Measurements from ENCODE around the gene ALG9.
A peak's percentile ranks its signal among the peaks of the same experiment; 100 is the strongest.
"Not testable (repeated sequence)": the region's sequence is repeated elsewhere in the genome, so short reads cannot be mapped to it uniquely, and the experiment has no call there.

The ALG9 gene

DNA sequence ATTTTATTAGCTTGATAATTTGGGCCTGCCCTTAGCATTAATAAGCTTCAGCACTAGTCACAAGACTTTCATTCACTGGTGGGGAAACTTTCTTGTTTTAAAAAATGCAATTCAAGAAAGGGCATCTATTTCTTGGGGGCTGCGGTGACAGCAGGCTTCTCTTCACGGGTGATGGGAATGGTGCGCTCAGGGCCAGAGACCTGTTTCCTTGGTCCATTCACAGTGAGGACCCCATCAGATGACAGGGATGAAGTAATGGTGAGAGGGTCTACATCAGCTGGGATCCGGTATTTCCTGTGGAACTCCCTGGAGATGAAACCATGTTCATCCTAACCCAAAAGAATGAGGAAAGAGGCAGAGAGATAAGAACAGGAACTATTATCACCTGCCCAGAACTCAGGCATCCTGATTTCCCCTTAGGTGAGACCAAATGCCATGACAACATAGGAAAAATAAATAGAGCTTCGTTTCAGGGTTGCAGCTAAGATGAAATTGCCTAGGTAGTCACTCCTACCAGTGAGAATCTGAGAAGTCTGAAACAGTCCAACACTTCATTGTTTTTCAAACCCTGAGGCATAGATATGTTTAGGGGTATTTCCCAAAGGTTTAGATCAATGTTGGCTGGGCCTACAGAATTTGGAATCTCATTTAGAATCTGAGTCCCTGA is 37.4 kb upstream of the ALG9 start:
- H3K27me3 Mint-ChIP-seq (ENCODE audit: low read depth): peaks cover 38% of the 10 kb centered on the region
- no peaks in the 10 kb centered on the region for H3K9me3 Mint-ChIP-seq
- no peak overlapping the region for H3K4me3 Mint-ChIP-seq

DNA sequence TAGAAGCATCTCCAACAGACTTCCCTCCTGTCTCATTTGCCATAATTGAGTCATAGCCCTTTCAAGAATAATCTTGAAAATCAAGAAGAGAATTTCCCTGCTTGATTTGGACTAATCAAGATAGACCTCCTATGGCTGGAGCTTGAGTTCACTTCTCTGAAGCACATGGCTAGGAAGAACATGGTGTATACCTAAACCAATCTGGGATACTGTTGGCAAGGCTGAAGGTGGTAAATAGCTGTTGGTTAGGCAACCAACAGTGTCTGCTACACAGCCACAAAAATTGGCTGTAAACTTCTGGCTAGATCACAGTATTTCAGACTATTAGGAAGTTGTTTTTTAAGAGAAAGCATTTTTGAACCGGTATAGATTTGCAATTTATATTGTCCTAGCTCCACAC is 35.3 kb upstream of the ALG9 start:
- no peaks in the 10 kb centered on the region for H3K36me3 Mint-ChIP-seq (ENCODE audit: low read depth)
- no peak overlapping the region for H3K4me3 Mint-ChIP-seq
- H3K27me3 Mint-ChIP-seq (ENCODE audit: low read depth): peaks cover 34% of the 10 kb centered on the region
- H3K27ac Mint-ChIP-seq: no peak overlapping the region
- H3K4me1 Mint-ChIP-seq (ENCODE audit: low read depth): no peaks in the 10 kb centered on the region
- H3K9me3 Mint-ChIP-seq: no peaks in the 10 kb centered on the region

More for the DNA sequence above, 37.4 kb upstream of the ALG9 start:
- Mint-ChIP-seq H3K4me1 (ENCODE audit: low read depth) (no peaks in the 10 kb centered on the region), H3K36me3 (ENCODE audit: low read depth) (no peaks in the 10 kb centered on the region), H3K27ac (no peak overlapping the region)

DNA sequence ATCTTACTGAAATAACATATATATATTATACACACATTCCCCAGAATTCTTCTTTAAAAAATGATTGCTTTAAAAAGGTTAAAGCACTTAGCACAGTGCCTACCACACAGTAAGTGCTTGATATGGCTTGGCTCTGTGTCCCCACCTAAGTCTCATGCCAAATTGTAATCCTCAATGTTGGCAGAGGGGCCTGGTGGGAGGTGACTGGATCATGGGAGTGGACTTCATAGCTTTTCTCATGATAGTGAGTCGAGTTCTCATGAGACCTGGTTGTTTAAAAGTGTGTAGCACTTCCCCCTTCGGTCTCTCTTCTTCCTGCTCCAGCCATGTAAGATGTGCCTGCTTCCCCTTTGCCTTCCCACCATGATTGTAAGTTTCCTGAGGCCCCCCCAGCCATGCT is 34.0 kb upstream of the ALG9 start:
- no peak overlapping the region for H3K4me3 Mint-ChIP-seq
- H3K9me3 Mint-ChIP-seq: no peaks in the 10 kb centered on the region
- no peaks in the 10 kb centered on the region for H3K4me1 Mint-ChIP-seq (ENCODE audit: low read depth)
- H3K36me3 Mint-ChIP-seq (ENCODE audit: low read depth): no peaks in the 10 kb centered on the region
- H3K27ac Mint-ChIP-seq: no peak overlapping the region
- peaks cover 24% of the 10 kb centered on the region for H3K27me3 Mint-ChIP-seq (ENCODE audit: low read depth)

DNA sequence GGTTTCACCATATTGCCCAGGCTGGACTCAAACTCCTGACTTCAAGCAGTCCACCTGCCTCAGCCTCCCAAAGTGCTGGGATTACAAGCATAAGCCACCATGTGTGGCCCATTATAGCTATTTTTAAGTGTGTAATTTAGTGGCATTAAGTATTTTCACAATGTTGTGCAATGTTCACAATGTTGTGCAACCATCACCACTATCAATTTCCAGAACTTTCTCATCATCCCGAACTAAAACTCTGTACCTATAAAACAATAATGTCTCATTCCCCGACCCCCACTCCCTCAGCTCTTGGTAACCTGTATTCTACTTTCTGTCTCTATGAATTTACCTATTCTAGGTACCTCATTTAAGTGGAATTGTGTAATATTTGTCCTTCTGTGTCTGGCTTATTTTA is 15.5 kb upstream of the ALG9 start:
- no peaks in the 10 kb centered on the region for H3K9me3 Mint-ChIP-seq
- no peaks in the 10 kb centered on the region for H3K27me3 Mint-ChIP-seq (ENCODE audit: low read depth)
- H3K36me3 Mint-ChIP-seq (ENCODE audit: low read depth): peaks cover 1% of the 10 kb centered on the region
- H3K27ac Mint-ChIP-seq: no peak overlapping the region
- H3K4me1 Mint-ChIP-seq (ENCODE audit: low read depth): no peaks in the 10 kb centered on the region
- no peak overlapping the region for H3K4me3 Mint-ChIP-seq

DNA sequence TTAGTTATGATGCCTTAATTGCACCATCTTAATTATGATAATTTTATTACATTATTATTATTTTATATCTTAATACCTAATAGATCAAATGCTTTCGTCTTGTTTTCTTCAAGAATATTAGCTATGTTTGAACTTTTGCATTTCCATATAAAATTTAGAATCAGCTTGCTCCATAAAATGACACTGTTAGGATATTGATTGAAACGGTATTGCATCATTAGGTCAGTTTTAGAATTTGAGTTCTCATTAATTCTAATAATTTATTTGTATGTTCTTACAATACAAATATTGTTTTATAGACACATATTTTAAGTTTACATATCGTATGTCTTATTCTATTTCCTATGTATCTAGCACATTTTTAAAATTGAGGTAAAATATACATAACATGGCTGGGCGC is 14.7 kb upstream of the ALG9 start:
- no peak overlapping the region for H3K27ac Mint-ChIP-seq
- no peak overlapping the region for H3K4me3 Mint-ChIP-seq
- no peaks in the 10 kb centered on the region for H3K9me3 Mint-ChIP-seq
- H3K4me1 Mint-ChIP-seq (ENCODE audit: low read depth): no peaks in the 10 kb centered on the region
- H3K36me3 Mint-ChIP-seq (ENCODE audit: low read depth): peaks cover 1% of the 10 kb centered on the region
- no peaks in the 10 kb centered on the region for H3K27me3 Mint-ChIP-seq (ENCODE audit: low read depth)

DNA sequence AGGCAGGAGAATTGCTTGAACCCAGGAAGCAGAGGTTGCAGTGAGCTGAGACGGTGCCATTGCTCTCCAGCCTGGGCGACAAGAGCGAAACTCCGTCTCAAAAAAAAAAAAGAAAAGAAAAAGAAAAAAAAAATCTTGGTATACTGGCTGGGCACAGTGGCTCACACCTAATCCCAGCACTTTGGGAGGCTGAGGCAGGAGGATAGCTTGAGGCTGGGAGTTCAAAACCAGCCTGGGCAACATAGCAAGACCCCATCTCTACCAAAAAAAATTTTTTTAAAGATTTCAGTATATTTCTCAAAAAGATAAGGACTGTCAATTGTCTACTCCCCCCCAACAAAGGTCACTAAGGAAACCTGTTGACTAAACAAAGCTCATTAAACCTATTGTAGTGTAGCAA is 13.7 kb upstream of the ALG9 start:
- H3K4me1 Mint-ChIP-seq (ENCODE audit: low read depth); H3K27ac Mint-ChIP-seq; H3K27me3 Mint-ChIP-seq (ENCODE audit: low read depth); H3K4me3 Mint-ChIP-seq; H3K9me3 Mint-ChIP-seq; H3K36me3 Mint-ChIP-seq (ENCODE audit: low read depth): not testable (repeated sequence)

DNA sequence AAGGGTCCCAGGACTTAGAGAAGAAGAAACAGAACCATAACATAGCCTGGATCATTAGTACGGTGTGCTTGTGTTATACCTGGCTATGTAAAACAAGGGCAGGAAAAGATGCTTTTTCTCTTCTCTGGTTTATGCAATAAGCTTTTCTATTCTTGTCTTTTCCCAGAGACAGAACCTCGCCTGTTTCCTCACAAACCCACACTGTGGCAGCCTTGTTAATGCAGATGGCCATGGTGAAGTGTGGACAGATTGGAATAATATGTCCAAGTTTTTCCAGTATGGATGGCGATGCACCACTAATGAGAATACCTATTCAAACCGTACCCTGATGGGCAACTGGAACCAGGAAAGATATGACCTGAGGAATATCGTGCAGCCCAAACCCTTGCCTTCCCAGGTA is 10.8 kb upstream of the ALG9 start:
- peaks cover 3% of the 10 kb centered on the region for H3K9me3 Mint-ChIP-seq
- no peaks in the 10 kb centered on the region for H3K27me3 Mint-ChIP-seq (ENCODE audit: low read depth)
- H3K4me1 Mint-ChIP-seq (ENCODE audit: low read depth): peaks cover 15% of the 10 kb centered on the region
- H3K36me3 Mint-ChIP-seq (ENCODE audit: low read depth): peaks cover 6% of the 10 kb centered on the region
- H3K27ac Mint-ChIP-seq: no peak overlapping the region
- H3K4me3 Mint-ChIP-seq: no peak overlapping the region

GRCh38 chr11:111879637-111879960 is 8.2 kb upstream of the ALG9 start:
- H3K9me3 Mint-ChIP-seq: peaks cover 3% of the 10 kb centered on the region
- no peaks in the 10 kb centered on the region for H3K27me3 Mint-ChIP-seq (ENCODE audit: low read depth)
- H3K27ac Mint-ChIP-seq: peak overlapping the region; percentile 99
- H3K4me1 Mint-ChIP-seq (ENCODE audit: low read depth): peaks cover 15% of the 10 kb centered on the region
- peak overlapping the region; percentile 94 for H3K4me3 Mint-ChIP-seq
- peaks cover 7% of the 10 kb centered on the region for H3K36me3 Mint-ChIP-seq (ENCODE audit: low read depth)

DNA sequence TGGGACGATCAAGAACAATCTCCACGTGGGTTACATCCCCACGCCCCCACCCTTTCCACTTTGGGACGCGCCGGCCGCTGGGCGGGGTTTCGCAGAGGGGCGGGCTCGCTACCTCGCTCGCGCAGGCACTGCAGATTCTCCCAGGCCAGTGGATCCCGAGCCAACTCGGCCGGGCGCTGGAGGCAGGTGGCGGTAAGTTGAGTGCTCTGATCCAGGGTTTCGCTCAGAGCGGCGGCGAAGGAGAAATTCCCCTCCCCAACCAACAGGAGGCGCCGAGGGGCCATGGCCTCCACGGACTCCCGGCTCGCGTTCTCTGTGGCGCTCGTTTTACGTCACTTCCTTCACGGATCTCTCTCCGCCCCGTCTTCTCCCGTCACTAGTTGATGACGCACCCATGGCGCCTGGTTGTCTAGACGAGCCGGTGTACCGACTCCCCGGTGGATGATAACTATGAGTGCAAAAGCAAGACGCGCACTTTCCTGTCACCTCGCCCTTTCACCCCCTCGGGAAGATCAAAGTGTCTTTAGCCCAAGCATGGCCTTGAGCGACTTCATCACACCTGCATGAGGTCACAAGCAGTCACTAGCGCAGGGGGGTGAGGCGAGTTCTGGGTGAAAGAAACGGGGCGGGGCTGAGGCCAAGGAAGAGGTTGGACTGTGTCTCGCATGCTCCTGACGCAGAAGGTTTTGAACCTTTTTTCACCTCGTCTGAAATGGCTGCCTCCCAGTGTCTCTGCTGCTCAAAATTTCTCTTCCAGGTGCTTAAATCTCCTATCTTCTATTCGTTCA is 7.7 kb upstream of the ALG9 start, which contains the start of the genes CFAP68 and FDXACB1:
Gene CFAP68, plus strand, starts transcription at position 693 of the 788 bp plus-strand sequence. Its CDS starts 20 bp downstream, at position 713.
Gene FDXACB1, minus strand, starts transcription at position 317 of the 788 bp plus-strand sequence. Its CDS starts 33 bp downstream, at position 284.
- Mint-ChIP-seq H3K4me3 (peak within 1 kb of the TSS; percentile 94), H3K4me1 (ENCODE audit: low read depth) (peaks cover 15% of the 10 kb centered on the region), H3K27ac (peak within 1 kb of the TSS; percentile 99), H3K27me3 (ENCODE audit: low read depth) (no peaks in the 10 kb centered on the region), H3K9me3 (peaks cover 3% of the 10 kb centered on the region), H3K36me3 (ENCODE audit: low read depth) (peaks cover 7% of the 10 kb centered on the region)

DNA sequence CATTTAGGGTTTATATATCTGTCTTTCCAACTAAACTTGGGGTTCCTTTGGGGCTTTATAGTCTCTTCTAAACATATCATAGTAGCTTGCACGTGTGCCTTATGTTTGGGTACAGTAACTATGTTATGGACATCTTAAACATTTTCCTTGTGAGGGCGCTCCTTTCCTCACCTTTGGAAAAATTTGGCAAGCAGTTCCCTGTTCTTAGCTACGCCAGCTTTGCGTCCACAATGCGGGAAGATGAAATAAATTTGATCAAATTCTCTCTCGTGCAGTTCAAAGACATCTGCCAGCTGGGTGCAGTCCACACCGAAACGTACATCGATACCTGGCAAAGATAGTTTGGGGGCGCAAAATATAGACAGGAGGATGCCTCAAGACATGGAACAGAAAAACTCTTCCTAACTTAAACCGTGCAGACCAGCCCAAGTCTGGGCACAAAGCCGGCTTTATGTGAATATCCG is 7.0 kb upstream of the ALG9 start:
- peak overlapping the region; percentile 94 for H3K4me3 Mint-ChIP-seq
- peaks cover 3% of the 10 kb centered on the region for H3K9me3 Mint-ChIP-seq
- peaks cover 6% of the 10 kb centered on the region for H3K36me3 Mint-ChIP-seq (ENCODE audit: low read depth)
- no peaks in the 10 kb centered on the region for H3K27me3 Mint-ChIP-seq (ENCODE audit: low read depth)
- H3K27ac Mint-ChIP-seq: peak overlapping the region; percentile 99
- peaks cover 15% of the 10 kb centered on the region for H3K4me1 Mint-ChIP-seq (ENCODE audit: low read depth)

DNA sequence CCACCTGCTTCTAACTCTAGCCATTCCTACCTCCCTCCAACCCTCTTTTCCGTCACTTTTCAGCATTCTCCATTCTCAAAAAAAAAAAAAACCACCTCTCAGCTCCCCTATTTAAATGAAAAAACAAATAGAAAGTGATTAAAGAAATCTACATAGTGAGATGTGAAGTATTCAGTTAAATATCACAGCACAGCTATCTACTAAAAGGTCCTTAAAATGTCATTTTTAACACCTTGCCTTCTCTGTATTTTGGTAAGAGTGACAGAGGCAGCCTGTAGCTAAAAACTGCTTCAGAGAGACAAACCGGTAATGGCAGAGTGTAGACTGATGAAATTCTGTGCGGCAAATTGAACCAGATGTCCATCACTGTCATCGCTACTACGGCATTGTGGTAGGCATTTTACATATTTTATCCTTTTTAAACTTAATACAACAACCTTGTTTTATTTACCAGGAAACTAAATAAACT is 346 bp upstream of the ALG9 start:
- H3K27me3 Mint-ChIP-seq (ENCODE audit: low read depth): no peaks in the 10 kb centered on the region
- H3K4me3 Mint-ChIP-seq: peak overlapping the region; percentile 90
- peaks cover 12% of the 10 kb centered on the region for H3K4me1 Mint-ChIP-seq (ENCODE audit: low read depth)
- no peaks in the 10 kb centered on the region for H3K9me3 Mint-ChIP-seq
- peak overlapping the region; percentile 78 for H3K27ac Mint-ChIP-seq
- peaks cover 17% of the 10 kb centered on the region for H3K36me3 Mint-ChIP-seq (ENCODE audit: low read depth)

DNA sequence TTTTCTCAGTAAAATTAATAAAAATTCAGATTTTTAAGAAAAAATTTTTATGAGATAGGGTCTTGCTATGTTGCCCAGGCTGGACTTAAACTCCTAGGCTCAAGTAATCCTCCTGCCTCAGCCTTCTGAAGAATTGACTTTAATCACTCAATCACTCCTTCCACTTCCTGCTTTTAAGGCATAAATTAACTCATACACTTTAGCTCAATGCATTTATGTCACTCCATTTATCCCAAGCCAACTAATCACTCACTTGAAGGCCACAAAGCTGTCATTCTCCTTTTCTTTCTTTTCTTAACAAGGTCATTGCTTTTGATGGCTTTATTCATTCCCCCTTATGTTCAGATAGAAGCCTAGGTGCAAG is 877 bp downstream of the ALG9 start:
- peak overlapping the region; percentile 88 for H3K27ac Mint-ChIP-seq
- H3K4me1 Mint-ChIP-seq (ENCODE audit: low read depth): peaks cover 12% of the 10 kb centered on the region
- H3K4me3 Mint-ChIP-seq: peak overlapping the region; percentile 90
- H3K27me3 Mint-ChIP-seq (ENCODE audit: low read depth): no peaks in the 10 kb centered on the region
- peaks cover 20% of the 10 kb centered on the region for H3K36me3 Mint-ChIP-seq (ENCODE audit: low read depth)
- no peaks in the 10 kb centered on the region for H3K9me3 Mint-ChIP-seq

- Mint-ChIP-seq H3K4me1 (ENCODE audit: low read depth) (peaks cover 12% of the 10 kb centered on the region), H3K4me3 (no peak overlapping the region), H3K27ac (no peak overlapping the region), H3K36me3 (ENCODE audit: low read depth) (peaks cover 22% of the 10 kb centered on the region), H3K9me3 (no peaks in the 10 kb centered on the region), H3K27me3 (ENCODE audit: low read depth) (no peaks in the 10 kb centered on the region)
Measured at GRCh38 chr11:111870113-111870512, 1.3 kb downstream of the ALG9 start.

DNA sequence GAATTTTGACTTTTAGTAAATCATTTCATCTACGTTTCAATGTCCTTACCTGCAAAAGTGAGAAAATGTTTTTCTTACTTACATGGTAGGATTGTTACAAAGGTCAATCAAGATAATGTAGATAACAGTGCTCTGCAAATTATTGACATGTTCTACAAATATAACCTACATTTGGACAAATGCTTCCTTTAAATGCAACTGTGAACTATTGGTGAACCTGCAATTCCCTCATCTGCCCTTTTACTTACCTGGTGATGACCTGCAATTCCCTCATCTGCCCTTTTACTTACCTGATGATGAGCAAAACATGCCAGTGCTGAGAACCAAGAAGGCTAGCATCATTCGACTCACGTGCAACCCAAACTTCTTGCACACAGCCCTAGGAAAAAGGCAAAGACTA is 11.1 kb downstream of the ALG9 start:
- no peak overlapping the region for H3K27ac Mint-ChIP-seq

GRCh38 chr11:111855506-111855905 is 15.9 kb downstream of the ALG9 start:
- no peak overlapping the region for H3K27ac Mint-ChIP-seq
- no peak overlapping the region for H3K4me3 Mint-ChIP-seq
- peaks cover 25% of the 10 kb centered on the region for H3K36me3 Mint-ChIP-seq (ENCODE audit: low read depth)
- no peaks in the 10 kb centered on the region for H3K27me3 Mint-ChIP-seq (ENCODE audit: low read depth)
- H3K4me1 Mint-ChIP-seq (ENCODE audit: low read depth): no peaks in the 10 kb centered on the region
- no peaks in the 10 kb centered on the region for H3K9me3 Mint-ChIP-seq

More for the DNA sequence above, 11.1 kb downstream of the ALG9 start:
- Mint-ChIP-seq H3K36me3 (ENCODE audit: low read depth) (peaks cover 19% of the 10 kb centered on the region), H3K4me1 (ENCODE audit: low read depth) (no peaks in the 10 kb centered on the region), H3K4me3 (no peak overlapping the region), H3K27me3 (ENCODE audit: low read depth) (no peaks in the 10 kb centered on the region), H3K9me3 (no peaks in the 10 kb centered on the region)
